ENCODE measurements around the gene ZNF205. TPM values are rescaled to one million over a fixed set of nuclear protein-coding genes. Genes with fewer than 3 reads are reported as not detected.

Gene ZNF205
- total and polyA plus RNA-seq, 2 of the 4 experiments (the other 2 are of a cell fraction), result 8.2 to 12.7 TPM

GRCh38 chr16:3155972-3156371, 43.6 kb downstream of the ZNF205 start:
- Histone ChIP-seq H3K27me3 (ENCODE audit: control insufficient read depth, insufficient read depth, low read length) (no peaks in the 10 kb centered on the region), H4K20me1 (ENCODE audit: insufficient read depth, low read length) (peaks cover 16% of the 10 kb centered on the region), H3K9ac (ENCODE audit: low read depth, low read length) (no peak overlapping the region), H3K9me3 (ENCODE audit: control insufficient read depth, insufficient read depth, low read length) (no peaks in the 10 kb centered on the region), H3K18ac (ENCODE audit: low read depth, low read length) (no peak overlapping the region), H3K14ac (replicated peaks; ENCODE audit: low read depth, low read length) (no peak overlapping the region), H3K79me1 (ENCODE audit: low read depth in 1 of 2, low read length in 2 of 2) (no peaks in the 10 kb centered on the region), H2BK120ac (ENCODE audit: low read depth, low read length) (no peak overlapping the region), H3K23ac (ENCODE audit: low read depth, low read length) (no peak overlapping the region), H2AFZ (replicated peaks; ENCODE audit: low read length, poor library complexity) (no peak overlapping the region), H4K8ac (ENCODE audit: low read depth in 2 of 2, low read length in 2 of 2) (no peak overlapping the region), H3K4me1 (ENCODE audit: control insufficient read depth, insufficient read depth, low read length) (peaks cover 4% of the 10 kb centered on the region), H2BK15ac (ENCODE audit: low read depth, low read length) (no peak overlapping the region), H2BK20ac (ENCODE audit: low read depth, low read length) (no peak overlapping the region), H2AK9ac (replicated peaks; ENCODE audit: low read depth, low read length, poor library complexity) (no peak overlapping the region), H3K4me2 (ENCODE audit: low read depth, low read length) (no peak overlapping the region), H4K5ac (ENCODE audit: low read depth, low read length) (no peak overlapping the region), H3K9me1 (ENCODE audit: insufficient read depth, low read length) (peaks cover 10% of the 10 kb centered on the region), H2AK5ac (ENCODE audit: low read depth, low read length) (no peak overlapping the region), H4K91ac (ENCODE audit: insufficient read depth, low read depth, low read length) (no peak overlapping the region), H3K4me3 (ENCODE audit: insufficient read depth, low read depth, low read length) (no peak overlapping the region), H3K27ac (ENCODE audit: insufficient read depth, low read length) (no peak overlapping the region), H3K36me3 (ENCODE audit: control insufficient read depth, insufficient read depth, low read length) (no peaks in the 10 kb centered on the region), H3K4ac (ENCODE audit: low read depth, low read length) (no peak overlapping the region), H3K56ac (ENCODE audit: extremely low read depth, insufficient read depth, low read length) (no peak overlapping the region), H2BK5ac (ENCODE audit: low read depth, low read length, poor library complexity, severe bottlenecking) (no peak overlapping the region)
- no TSS peak for BruUV-seq (replicated peaks)
- ATAC-seq (ENCODE audit: low read depth) (no peak), DNase-seq (no peak)
- dilution Hi-C loops (cut with HindIII; ENCODE audit: low sequenced_read_pairs, unreplicated experiment) (no loop called here), in situ Hi-C loops (cut with MboI; ENCODE audit: low sequenced_read_pairs) (no loop called here), intact Hi-C loops (cut with micrococcal nuclease) (no loop called here)
- POLR2A ChIA-PET (ENCODE audit: unreplicated experiment), result no interaction called here
- 92% methylated on average over 2 of the region's 3 CpGs; no CpG with 5 or more reads in 1 of the 2 experiments for WGBS, 2 experiments (ENCODE audit: extremely low coverage in 2 of 2, insufficient read length in 1 of 2)
- TF ChIP-seq MAFK (IDR thresholded peaks at IDR 0.05; ENCODE audit: low read depth, low read length), result no peak
- TF ChIP-seq MXI1 (IDR thresholded peaks at IDR 0.05; ENCODE audit: borderline replicate concordance, low read depth, low read length), result no peak
- no peak for TF ChIP-seq NFE2L2 (IDR thresholded peaks at IDR 0.05; ENCODE audit: low read depth, low read length)
- no peak for TF ChIP-seq CEBPB (IDR thresholded peaks at IDR 0.05; ENCODE audit: low read depth, low read length)
- TF ChIP-seq FOS (IDR thresholded peaks at IDR 0.05; ENCODE audit: low read depth, low read length), result no peak
- TF ChIP-seq POLR2A (IDR thresholded peaks at IDR 0.05; ENCODE audit: low read depth, low read length), result no peak
- CTCF ChIA-PET, result no interaction called here
